Testis (tissue), 2 donors: Measurements from ENCODE around the gene SMG6.

Experiments
- POLR2A ChIP-seq: fragments of 450-650 bp; IDR thresholded peaks from one replicate; pipeline ENCODE4 v1.6.1; 2017; ENCODE audit warnings: antibody characterized with exemption, mild to moderate bottlenecking, moderate library complexity
- TF ChIP-seq, protein P1 (sequence below), 3 experiments: fragments of 450-650 bp in 2 of 3; fragments of 200-600 bp in 1 of 3; sonication (generic) in 1 of 3; IDR thresholded peaks; one replicate each; pipeline ENCODE4 v1.5.1; 2016 to 2019; ENCODE audit warnings: antibody characterized with exemption in 3 of 3, mild to moderate bottlenecking in 2 of 3, moderate library complexity in 1 of 3

DNA sequence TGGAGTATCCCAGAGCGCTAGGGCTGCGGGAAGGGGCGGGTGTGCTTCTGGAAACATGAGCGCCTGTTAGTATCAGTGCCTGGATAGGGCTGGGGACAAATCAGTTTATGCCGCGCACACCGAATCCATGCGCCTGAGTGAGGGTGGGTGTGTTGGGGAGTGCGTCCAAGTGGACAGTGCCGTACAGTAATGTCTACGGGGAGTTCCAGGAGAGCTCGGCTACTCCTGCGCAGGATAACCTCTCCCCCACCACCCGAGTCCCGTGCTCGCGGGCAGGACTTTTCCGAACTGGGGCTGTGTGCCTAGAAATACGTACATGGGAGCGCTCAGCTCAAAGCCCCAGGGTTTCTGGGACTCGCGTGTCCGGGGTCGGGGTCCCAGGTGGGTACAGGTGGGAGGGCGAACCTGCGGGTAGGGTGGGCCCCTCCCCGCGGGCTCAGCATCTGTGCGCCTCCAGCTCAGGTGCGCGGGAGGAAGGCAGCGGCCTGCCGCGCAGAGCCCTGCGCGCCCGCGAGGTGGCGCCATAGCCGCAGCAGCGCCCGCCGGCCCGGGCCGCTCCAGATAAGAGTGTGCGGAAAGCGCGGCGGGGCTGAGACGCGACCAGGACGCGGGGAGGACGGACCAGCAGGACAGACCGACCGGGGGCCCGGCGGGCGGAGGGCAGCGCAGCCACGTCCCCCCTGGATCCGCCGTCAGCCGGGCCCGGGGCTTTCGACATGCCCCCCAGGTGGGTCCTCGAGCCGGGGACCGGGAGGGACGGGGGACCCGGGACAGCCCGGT is 248.9 kb downstream of the SMG6 start, which contains the start of gene HIC1:
- TF ChIP-seq, protein P1, sequence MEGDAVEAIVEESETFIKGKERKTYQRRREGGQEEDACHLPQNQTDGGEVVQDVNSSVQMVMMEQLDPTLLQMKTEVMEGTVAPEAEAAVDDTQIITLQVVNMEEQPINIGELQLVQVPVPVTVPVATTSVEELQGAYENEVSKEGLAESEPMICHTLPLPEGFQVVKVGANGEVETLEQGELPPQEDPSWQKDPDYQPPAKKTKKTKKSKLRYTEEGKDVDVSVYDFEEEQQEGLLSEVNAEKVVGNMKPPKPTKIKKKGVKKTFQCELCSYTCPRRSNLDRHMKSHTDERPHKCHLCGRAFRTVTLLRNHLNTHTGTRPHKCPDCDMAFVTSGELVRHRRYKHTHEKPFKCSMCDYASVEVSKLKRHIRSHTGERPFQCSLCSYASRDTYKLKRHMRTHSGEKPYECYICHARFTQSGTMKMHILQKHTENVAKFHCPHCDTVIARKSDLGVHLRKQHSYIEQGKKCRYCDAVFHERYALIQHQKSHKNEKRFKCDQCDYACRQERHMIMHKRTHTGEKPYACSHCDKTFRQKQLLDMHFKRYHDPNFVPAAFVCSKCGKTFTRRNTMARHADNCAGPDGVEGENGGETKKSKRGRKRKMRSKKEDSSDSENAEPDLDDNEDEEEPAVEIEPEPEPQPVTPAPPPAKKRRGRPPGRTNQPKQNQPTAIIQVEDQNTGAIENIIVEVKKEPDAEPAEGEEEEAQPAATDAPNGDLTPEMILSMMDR (IDR thresholded peaks at IDR 0.05) = peak; percentile 95 to 99 (median 96)
- peak; percentile 16 for TF ChIP-seq POLR2A
